NCI-H510A treated with DMSO at 0.1 percent for 48 hours (cell line): ENCODE measurements around the gene IQSEC2.

Experiments
- DNase-seq: peaks from one replicate; lab custom pipeline; 2025; lab: John Stamatoyannopoulos, UW

IQSEC2 gene

DNA sequence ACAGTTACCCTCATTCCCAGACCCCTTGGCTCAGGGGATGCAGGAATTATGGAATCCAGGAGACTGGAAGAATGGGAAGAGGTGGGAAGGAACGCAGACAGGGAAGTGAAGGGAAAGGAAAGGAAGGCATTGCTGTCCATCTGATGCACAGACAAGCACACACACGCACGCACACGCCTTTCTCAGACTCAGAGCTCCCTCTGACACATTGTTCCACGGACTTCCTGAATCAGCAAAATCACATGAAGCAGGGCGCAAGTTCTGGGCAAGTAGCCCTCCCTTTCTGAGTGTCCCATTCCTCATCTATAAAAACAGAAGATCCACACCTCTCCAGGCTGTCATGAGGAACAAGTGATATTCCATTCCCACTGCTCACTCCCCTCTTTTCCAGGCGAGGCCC is 13.2 kb downstream of the IQSEC2 start:
- DNase-seq, result no peak

- no peak for DNase-seq
Observed at GRCh38 chrX:53266914-53267313, 14.5 kb downstream of the IQSEC2 start.

GRCh38 chrX:53265771-53266574 is 15.4 kb downstream of the IQSEC2 start:
- no peak for DNase-seq

DNA sequence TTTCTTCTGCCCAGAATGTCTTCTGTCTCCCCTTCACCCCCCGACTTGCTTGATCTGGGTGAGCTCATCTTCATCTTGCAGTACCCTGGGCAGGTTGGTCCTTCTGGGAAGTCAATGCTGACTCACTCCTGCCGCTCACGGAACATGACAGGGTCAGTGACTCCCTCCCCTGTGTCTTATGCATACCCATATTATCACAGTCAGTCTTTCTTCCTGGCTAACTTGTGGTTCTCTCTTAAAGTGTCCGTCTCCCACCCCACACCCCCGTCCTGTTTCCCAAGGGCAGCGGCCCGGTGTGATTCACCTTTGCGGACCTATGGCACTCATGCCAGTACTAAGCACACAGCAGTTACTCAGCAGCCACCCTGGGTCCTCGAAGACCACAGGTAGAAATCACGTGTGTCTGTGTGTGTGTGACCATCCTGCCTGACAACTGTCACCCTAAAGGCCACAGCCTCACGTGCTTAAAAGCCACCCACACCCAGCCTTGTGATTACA is 17.7 kb downstream of the IQSEC2 start:
- DNase-seq, result no peak

DNA sequence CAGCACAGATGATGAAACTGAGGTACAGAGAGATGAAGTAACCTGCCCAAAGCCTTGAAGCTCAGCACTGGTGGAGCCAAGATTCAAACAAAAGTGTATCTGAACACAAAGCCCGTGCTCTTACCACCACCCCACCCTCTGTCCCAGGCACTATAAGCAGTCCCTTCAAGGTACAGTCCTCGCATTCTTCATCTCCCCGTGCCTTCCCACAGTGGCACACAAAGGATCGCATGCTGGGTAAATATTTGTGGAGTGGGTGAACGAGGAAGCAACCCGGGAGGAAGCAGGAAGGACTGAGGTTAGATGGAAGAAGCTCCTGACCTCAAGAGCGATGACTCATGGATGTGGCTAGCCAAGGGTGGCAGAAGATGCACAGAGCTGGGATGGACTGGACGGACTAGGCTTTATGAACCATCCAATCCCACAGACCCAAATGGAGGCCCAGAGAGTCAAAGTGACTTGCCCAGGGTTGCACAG is 18.4 kb downstream of the IQSEC2 start:
- DNase-seq, result no peak

DNA sequence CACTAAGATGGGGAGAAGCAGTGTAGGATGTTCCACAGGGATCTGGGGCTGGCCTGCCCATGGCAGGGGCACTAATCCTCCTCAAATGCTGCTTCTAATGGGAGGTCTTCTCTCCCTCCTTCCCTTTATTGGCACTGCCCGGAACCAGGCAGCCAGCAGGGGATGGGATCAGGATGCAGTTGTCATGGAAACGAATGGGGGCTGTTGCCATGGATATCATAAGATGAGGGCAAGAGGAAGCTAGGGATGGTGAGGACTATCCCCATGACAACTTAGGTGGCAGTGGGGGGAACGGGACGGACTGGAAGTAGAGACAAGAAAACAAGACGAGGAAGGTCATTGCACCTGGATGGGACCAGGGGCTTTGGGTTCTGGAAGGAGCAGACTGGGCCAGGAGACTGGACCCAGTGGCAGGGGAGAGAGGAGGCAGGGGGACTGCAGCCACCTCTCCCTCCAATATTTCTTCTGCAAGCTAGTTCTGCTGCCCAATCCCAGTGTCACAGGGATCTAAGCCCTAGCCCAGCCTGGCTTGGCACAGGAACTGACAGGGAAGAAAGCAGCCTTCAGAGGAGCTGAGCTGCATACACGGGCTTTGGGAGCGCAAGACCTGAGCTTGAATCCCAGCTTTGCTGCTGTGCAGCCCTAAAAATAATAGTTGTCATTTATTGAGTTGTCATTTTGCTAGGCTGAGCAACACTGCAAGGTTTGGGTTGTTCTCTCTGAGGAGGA is 19.0 kb downstream of the IQSEC2 start:
- no peak for DNase-seq

DNA sequence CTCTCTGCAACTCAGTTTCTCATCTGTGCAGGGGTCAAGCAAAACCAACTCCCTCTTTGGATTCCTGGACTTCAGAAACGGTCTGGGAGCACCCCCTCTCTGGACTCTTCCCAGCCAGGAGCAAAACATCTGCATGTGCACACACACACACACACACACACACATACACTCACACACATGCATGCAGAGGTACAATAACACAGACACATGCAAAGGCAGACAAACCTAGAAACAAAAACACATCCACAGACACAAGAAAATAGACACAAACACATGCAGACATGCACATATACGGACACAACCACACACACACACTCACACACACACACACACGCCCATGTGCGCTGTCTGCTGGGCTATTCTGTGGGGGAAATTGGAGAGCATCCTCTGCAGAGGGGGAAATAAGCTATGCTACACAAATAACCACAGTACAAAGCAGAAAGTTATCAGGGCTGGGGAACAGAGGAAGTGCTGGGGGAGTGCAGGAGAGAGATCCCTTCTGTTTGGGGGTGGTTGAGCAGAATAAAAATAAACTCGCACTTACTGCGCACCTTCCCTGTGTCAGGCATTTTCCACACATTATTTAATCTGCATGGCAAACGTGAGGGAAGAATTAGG is 19.9 kb downstream of the IQSEC2 start:
- DNase-seq, result no peak

GRCh38 chrX:53260836-53261235 is 20.5 kb downstream of the IQSEC2 start:
- DNase-seq, result no peak

DNA sequence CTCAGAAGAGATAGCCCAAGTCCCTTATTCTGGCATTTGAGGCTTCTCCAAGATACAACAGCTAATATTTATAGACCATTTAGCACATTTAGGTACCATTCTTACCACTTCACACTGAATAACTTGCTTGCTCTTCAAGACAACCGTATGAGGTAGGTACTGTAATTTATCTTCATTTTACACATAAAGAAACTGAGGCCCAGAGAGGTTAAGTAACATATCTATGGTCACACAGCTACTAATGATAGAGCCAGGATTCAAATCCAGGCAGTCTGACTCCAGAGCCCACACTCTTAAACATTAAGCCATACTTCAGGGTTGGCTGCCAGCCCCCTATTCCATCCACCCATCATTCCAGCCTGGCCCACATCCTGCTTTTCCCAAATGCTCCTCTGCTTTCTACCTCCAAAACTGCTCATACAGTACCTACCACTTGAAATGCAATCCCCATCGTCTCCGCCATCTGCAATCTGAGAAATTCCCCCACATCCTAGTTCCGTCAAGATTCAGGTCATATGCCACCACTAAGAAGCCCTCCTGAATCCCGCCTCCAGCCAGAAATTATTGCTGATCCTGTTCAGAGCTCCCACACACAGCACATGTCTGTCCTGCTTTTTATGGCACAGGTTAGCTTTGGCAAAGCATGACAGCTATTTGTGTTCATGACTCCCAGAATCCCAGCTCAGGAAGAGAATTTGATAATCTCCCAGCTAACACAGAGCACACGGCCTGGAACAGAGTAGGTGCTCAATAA is 23.5 kb downstream of the IQSEC2 start:
- DNase-seq, result no peak

DNA sequence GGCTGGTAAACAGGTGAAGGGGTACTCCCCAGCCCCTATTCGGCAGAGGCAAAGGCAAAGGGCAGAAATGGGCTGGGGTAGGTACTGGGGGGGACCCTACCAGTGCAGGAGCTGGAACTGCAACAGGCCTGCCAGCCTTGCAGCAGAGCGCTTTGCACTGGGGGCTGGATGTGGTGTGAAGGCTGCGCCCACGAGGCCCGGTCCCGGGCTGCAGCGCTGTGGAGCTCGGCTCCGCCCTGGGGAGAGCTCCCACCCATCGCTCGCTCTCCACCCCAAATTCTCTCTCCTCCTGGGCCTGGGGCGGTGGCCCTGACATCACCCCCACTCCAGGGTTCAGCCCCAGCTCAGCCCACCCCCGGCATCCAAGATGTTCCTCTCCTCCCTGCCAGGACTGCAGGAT is 24.2 kb downstream of the IQSEC2 start:
- no peak for DNase-seq

DNA sequence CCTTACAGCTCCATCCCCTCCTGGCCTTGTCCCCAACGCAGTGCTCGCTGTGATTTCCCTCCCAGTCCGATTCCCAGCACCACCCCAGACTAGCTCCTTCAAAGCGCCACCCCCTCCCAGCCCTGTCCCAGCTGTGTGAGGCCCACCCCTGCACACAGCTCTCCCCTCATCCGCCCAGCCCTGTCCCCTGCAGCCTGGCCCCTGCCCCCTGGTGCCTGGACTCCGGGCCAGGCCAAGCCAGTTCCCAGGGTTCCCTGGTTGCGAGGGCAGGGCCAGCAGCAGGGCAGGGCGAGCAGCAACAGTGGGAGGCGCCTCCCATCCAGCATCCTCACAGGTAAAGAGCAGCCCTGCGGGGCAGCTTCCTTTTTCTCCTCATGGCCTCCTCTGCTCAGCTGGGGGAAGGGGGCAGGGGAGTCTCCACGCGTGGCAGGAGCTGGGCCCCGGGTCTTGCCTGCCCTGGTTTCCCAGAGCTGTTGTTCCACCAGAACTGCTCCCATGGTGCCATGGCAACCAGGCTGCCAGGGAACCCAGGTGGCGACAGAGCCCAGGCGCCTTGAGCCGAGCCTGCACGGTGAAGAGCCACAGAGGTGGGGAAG is 24.8 kb downstream of the IQSEC2 start:
- no peak for DNase-seq

DNA sequence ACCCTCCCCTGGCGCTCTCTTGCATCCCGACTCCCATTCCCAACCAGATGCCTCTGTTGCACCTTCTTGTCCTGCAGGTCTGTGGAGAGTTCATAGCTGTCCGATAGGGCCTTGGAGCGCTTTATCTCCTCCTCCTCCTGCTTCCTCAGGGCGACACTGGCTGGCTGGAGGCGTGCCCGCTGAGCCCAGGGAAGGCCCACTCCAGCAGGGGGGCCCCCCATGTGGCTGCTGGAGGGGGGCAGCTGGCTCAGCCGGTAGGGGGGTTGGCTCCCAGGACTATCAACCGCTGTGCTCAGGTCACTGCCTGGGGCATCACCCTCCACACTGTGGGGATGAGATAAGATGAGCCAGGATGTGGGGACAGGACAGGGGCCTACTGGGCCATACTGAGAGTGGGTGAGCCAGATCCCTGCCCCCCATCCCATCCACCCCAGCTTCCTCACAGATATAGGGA is 25.6 kb downstream of the IQSEC2 start:
- no peak for DNase-seq

GRCh38 chrX:53254570-53255461 is 26.6 kb downstream of the IQSEC2 start:
- no peak for DNase-seq

DNA sequence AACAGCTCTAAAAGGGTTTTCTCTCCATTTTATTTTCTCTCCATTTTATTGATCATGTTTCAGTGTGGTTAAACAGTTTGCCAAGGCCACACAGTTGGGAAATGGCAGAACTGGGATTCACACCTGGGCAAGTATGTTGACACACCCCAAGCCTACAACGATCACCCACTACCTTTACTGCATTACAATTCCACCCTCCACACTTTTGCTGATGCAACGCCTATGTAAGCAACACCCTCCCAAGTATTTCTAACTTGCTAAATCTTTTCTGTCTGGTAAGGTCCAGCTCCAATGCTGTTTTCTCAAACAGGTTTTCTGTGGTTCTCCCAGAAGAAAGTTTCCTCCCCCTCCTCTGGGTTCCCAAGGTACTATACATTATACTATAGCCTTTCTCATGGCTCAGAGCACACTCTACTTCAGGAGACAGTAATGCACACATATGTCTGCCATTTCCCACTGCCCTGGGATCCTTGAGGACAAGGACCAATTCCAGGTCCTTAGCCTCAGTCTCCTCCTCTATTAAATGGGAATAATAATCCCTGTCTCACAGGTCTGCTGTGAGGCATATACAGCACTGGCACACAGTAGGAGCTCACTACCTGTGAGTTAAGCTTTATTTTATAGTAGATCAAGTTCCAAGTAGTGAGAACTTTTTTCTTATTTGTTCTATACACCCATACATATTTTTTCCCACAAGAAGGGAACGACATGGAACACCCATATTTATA is 27.9 kb downstream of the IQSEC2 start:
- no peak for DNase-seq

- DNase-seq, result no peak
Observed at GRCh38 chrX:53251307-53251706, 30.1 kb downstream of the IQSEC2 start.

DNA sequence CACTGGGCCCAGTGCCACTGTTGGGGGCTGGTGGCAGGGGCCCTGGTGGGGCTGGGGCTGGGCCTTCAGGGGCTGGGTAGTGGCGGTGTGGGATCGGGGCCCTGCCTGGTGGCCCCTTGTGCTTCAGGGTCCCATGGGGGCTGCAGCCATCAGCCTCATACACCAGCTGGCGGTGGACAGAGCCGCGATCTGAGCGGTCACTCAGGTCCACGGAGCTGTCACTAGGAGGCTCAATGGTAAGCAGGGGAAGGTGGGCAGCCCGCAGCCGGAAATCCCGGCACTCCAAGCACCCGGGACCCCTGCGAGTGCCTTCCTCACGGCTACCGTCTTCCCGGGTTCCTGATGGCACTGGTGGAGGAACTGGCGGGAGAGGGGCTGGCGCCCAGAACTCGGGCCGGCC is 30.8 kb downstream of the IQSEC2 start:
- DNase-seq, result no peak

GRCh38 chrX:53249408-53250042 is 31.9 kb downstream of the IQSEC2 start:
- no peak for DNase-seq

DNA sequence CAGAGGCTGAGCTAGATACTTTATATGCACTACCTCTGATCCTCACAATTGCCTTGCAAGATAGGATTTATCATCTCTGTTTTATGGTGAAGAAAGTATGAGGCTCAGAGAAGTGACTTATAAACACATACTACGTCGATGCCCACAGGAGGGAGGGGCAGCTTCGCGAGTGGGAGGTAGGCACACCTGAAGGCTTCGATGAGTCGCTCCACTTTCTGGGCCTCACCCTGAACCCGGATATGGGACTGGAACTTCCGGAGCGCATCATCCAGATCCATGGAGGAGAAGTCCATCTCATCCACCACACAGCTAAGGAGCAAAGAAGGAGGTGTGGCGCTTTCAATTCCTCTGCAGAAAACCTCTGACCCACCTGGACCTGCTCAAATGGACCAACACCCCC is 33.5 kb downstream of the IQSEC2 start:
- no peak for DNase-seq

- DNase-seq, result no peak
Observed at GRCh38 chrX:53246231-53246630, 35.2 kb downstream of the IQSEC2 start.
